ENCODE results near the gene MYO3B. TPM values are rescaled to one million over a fixed set of nuclear protein-coding genes. Genes with fewer than 3 reads are reported as not detected.

The MYO3B gene
- total and polyA plus RNA-seq, 2 donors (not counting 3 experiments of a cell fraction or from before 2014, with no cell fraction given) = 0.03 TPM; not detected in 1

GRCh38 chr2:170449034-170449433, 271.1 kb downstream of the MYO3B start:
- Histone ChIP-seq H3K4me2 (ENCODE audit: insufficient read depth, low read length) (no peak overlapping the region), H3K27ac (ENCODE audit: insufficient read depth, low read depth, low read length) (no peak overlapping the region), H3K79me2 (ENCODE audit: control insufficient read depth, insufficient read depth, low read length) (no peaks in the 10 kb centered on the region), H3K9me1 (replicated peaks; ENCODE audit: control insufficient read depth, extremely low read depth, insufficient read depth, low read length) (no peaks in the 10 kb centered on the region), H3K9ac (replicated peaks; ENCODE audit: extremely low read depth, insufficient read depth, low read length) (no peak overlapping the region), H3K36me3 (ENCODE audit: control insufficient read depth in 2 of 2, extremely low read depth in 1 of 2, insufficient read depth in 2 of 2, low read length in 2 of 2) (no peaks in the 10 kb centered on the region), H3K9me3 (replicated peaks; ENCODE audit: control insufficient read depth, insufficient read depth, low read length) (no peaks in the 10 kb centered on the region), H3K4me3 (replicated peaks in 1 of 3; ENCODE audit: insufficient read depth in 1 of 3, low read depth in 1 of 3, low read length in 3 of 3) (no peak overlapping the region), H4K20me1 (replicated peaks; ENCODE audit: control insufficient read depth, extremely low read depth, insufficient read depth, low read length) (no peaks in the 10 kb centered on the region), H2AFZ (ENCODE audit: low read depth, low read length) (no peak overlapping the region), H3K27me3 (ENCODE audit: control insufficient read depth in 2 of 2, insufficient read depth in 2 of 2, low read length in 2 of 2) (peaks cover 0 to 4% of the 10 kb centered on the region in 2 experiments), H3K4me1 (ENCODE audit: control insufficient read depth, extremely low read depth, insufficient read depth, low read length) (no peaks in the 10 kb centered on the region)
- no TSS peak for BruUV-seq (replicated peaks)
- ChIA-PET POLR2A (no interaction called here), CTCF (no interaction called here)
- TF ChIP-seq MAX (IDR thresholded peaks at IDR 0.05; ENCODE audit: insufficient read depth, insufficient read length) (no peak), POLR2A (IDR thresholded peaks at IDR 0.05; ENCODE audit: low read depth, low read length) (no peak), CTCF (IDR thresholded peaks at IDR 0.05; ENCODE audit: extremely low read depth in 1 of 2, insufficient read depth in 1 of 2, low read depth in 1 of 2, low read length in 2 of 2) (no peak), FOS (IDR thresholded peaks at IDR 0.05; ENCODE audit: borderline replicate concordance, insufficient read depth, low read length) (no peak), JUN (IDR thresholded peaks at IDR 0.05; ENCODE audit: borderline replicate concordance, insufficient read depth, insufficient read length, low read depth) (no peak), GATA2 (IDR thresholded peaks at IDR 0.05; ENCODE audit: insufficient read depth, insufficient read length, low read depth, low read length) (no peak), EZH2 (IDR thresholded peaks at IDR 0.05; ENCODE audit: borderline replicate concordance, low read depth, low read length, severe bottlenecking) (no peak), MYC (IDR thresholded peaks at IDR 0.05; ENCODE audit: low read depth, low read length) (no peak), POLR2AphosphoS5 (IDR thresholded peaks at IDR 0.05; ENCODE audit: insufficient read depth, low read depth, low read length) (no peak)
- DNase-seq (ENCODE audit: low read depth, low spot score) = no peak
- dilution Hi-C loops (cut with MboI; ENCODE audit: extremely low pct_ligation_motif_present, low sequenced_read_pairs) = no loop called here
- no peak for FAIRE-seq
- intact Hi-C loops (cut with micrococcal nuclease) = no loop called here
